KG1 (cell line): ENCODE measurements around the gene SRSF8.
"Not testable (repeated sequence)": the region's sequence is repeated elsewhere in the genome, so short reads cannot be mapped to it uniquely, and the experiment has no call there.

Experiments
- DNase-seq: peaks from one replicate; lab custom pipeline; 2025; lab: John Stamatoyannopoulos, UW

The SRSF8 gene

GRCh38 chr11:95095858-95096587 lies 29.3 kb downstream of the SRSF8 start:
- no peak for DNase-seq

GRCh38 chr11:95097209-95097608 lies 30.5 kb downstream of the SRSF8 start:
- DNase-seq = no peak

GRCh38 chr11:95098826-95099225 lies 32.1 kb downstream of the SRSF8 start:
- no peak for DNase-seq

GRCh38 chr11:95100191-95100648 lies 33.5 kb downstream of the SRSF8 start:
- no peak for DNase-seq

- DNase-seq = no peak
Observed at GRCh38 chr11:95100856-95101507, 34.3 kb downstream of the SRSF8 start.

GRCh38 chr11:95101935-95102334 lies 35.2 kb downstream of the SRSF8 start:
- DNase-seq = no peak

- no peak for DNase-seq
Observed at GRCh38 chr11:95102733-95103132, 36.0 kb downstream of the SRSF8 start.

GRCh38 chr11:95103701-95104100 lies 37.0 kb downstream of the SRSF8 start:
- no peak for DNase-seq

GRCh38 chr11:95104121-95104830 lies 37.6 kb downstream of the SRSF8 start:
- DNase-seq = no peak

GRCh38 chr11:95104856-95105255 lies 38.1 kb downstream of the SRSF8 start:
- DNase-seq = no peak

GRCh38 chr11:95108159-95108611 lies 41.5 kb downstream of the SRSF8 start:
- no peak for DNase-seq

- no peak for DNase-seq
Observed at GRCh38 chr11:95108671-95109551, 42.2 kb downstream of the SRSF8 start.

- not testable (repeated sequence) for DNase-seq
Observed at GRCh38 chr11:95111471-95111870, 44.8 kb downstream of the SRSF8 start.

GRCh38 chr11:95111923-95112540 lies 45.3 kb downstream of the SRSF8 start:
- DNase-seq = no peak

- DNase-seq = no peak
Observed at GRCh38 chr11:95115597-95115996, 48.9 kb downstream of the SRSF8 start.

GRCh38 chr11:95119361-95120060 lies 52.8 kb downstream of the SRSF8 start:
- no peak for DNase-seq
